ENCODE results near the gene TSPAN7. TPM values are rescaled to one million over a fixed set of nuclear protein-coding genes. Genes with fewer than 3 reads are reported as not detected.

TSPAN7 gene
- total and polyA plus RNA-seq, 2 of the 8 experiments (the other 6 are each of a cell fraction or from before 2014, with no cell fraction given) = 32.1 to 37.7 TPM

DNA sequence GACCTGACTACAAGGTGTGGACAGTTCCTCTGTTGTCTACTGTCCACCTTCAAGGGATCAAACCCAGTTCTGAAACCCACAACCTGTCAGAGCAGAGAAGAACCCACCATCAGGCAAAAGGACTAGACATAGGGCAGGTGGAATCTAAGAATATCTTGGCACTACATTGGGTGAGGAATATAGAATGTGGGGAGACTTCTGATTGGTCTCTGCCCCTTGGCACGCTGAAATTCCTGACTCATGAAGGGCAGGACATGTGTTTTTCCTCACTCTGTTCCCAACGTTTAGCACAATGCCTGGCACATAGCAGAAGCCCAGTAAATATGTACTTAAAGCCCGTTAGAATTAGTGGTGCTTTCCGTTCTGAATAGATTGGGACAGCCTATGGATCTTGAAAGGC is 59.3 kb downstream of the TSPAN7 start:
- H3K79me2 ChIP-seq (ENCODE audit: control insufficient read depth in 1 of 2, insufficient read depth in 2 of 2, low read length in 2 of 2) = no peaks in the 10 kb centered on the region
- H2AK5ac ChIP-seq (ENCODE audit: low read depth, low read length) = no peak overlapping the region
- H3K36me3 ChIP-seq (ENCODE audit: control insufficient read depth in 2 of 4, insufficient read depth in 4 of 4, low read length in 3 of 4) = no peaks in the 10 kb centered on the region
- H3K14ac ChIP-seq (ENCODE audit: insufficient read length) = no peak overlapping the region
- H2BK20ac ChIP-seq (ENCODE audit: low read length) = no peak overlapping the region
- no peak overlapping the region for H2AFZ ChIP-seq (ENCODE audit: low read length)
- H4K91ac ChIP-seq (replicated peaks; ENCODE audit: insufficient read length, low read length) = no peak overlapping the region
- no peaks in the 10 kb centered on the region for H3K9me3 ChIP-seq (ENCODE audit: insufficient read depth in 2 of 2, low read depth in 1 of 2, low read length in 1 of 2)
- H3K23me2 ChIP-seq (ENCODE audit: low read depth, low read length) = no peaks in the 10 kb centered on the region
- H3K4me2 ChIP-seq (ENCODE audit: insufficient read depth in 1 of 2, low read depth in 2 of 2, low read length in 2 of 2) = no peak overlapping the region
- no peak overlapping the region for H4K8ac ChIP-seq (ENCODE audit: extremely low read depth, insufficient read depth, low read length)
- no peaks in the 10 kb centered on the region for H3K4me1 ChIP-seq (replicated peaks in 1 of 4; ENCODE audit: control insufficient read depth in 3 of 4, insufficient read depth in 4 of 4, low read length in 3 of 4)
- FAIRE-seq = no peak
- H3K4me3 ChIP-seq (ENCODE audit: extremely low read depth in 1 of 4, insufficient read depth in 2 of 4, low read depth in 3 of 4, low read length in 4 of 4) = no peak overlapping the region
- H3K27ac ChIP-seq (ENCODE audit: low read depth, low read length) = no peak overlapping the region
- ChIA-PET POLR2A (ENCODE audit: partially characterized antibody) (no interaction called here), CTCF (ENCODE audit: partially characterized antibody) (no interaction called here)
- no peak overlapping the region for H3K4ac ChIP-seq (replicated peaks; ENCODE audit: insufficient read length, low read depth, low read length)
- H4K5ac ChIP-seq (ENCODE audit: insufficient read length, low read depth, low read length) = no peak overlapping the region
- DNase-seq (ENCODE audit: low read depth in 1 of 2, low spot score in 2 of 2) = no peak
- no peaks in the 10 kb centered on the region for H3K27me3 ChIP-seq (replicated peaks in 1 of 4; ENCODE audit: control insufficient read depth in 3 of 4, extremely low read depth in 1 of 4, insufficient read depth in 3 of 4, low read length in 3 of 4)
- H2BK12ac ChIP-seq (ENCODE audit: low read depth, low read length) = no peak overlapping the region
- H3K9ac ChIP-seq (replicated peaks in 1 of 4; ENCODE audit: extremely low read depth in 1 of 4, low read depth in 3 of 4, low read length in 3 of 4) = no peak overlapping the region
- H2BK5ac ChIP-seq (ENCODE audit: low read depth, low read length) = no peak overlapping the region
- no peaks in the 10 kb centered on the region for H4K20me1 ChIP-seq (replicated peaks in 1 of 2; ENCODE audit: control insufficient read depth in 1 of 2, insufficient read depth in 2 of 2, low read length in 2 of 2)
- no peak overlapping the region for H3K56ac ChIP-seq (replicated peaks; ENCODE audit: insufficient read length, low read depth, low read length)
- TF ChIP-seq, protein P1, sequence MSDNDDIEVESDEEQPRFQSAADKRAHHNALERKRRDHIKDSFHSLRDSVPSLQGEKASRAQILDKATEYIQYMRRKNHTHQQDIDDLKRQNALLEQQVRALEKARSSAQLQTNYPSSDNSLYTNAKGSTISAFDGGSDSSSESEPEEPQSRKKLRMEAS (IDR thresholded peaks at IDR 0.05) = no peak
- TF ChIP-seq ASH2L (IDR thresholded peaks at IDR 0.05; ENCODE audit: low read length) = no peak
- H2BK120ac ChIP-seq (replicated peaks; ENCODE audit: low read depth, low read length) = no peak overlapping the region
- H3K23ac ChIP-seq (ENCODE audit: insufficient read length) = no peak overlapping the region
- WGBS, 2 experiments (ENCODE audit: extremely low coverage in 1 of 2, insufficient coverage in 1 of 2, insufficient read length in 1 of 2, insufficient replicate concordance in 2 of 2, low coverage in 1 of 2, low lambda C conversion rate in 2 of 2, missing lambda C conversion rate in 1 of 2) = 83% methylated on average over 4 of the region's 4 CpGs; no CpG with 5 or more reads in 1 of the 2 experiments
- H2BK15ac ChIP-seq (ENCODE audit: low read length) = no peak overlapping the region
- no peak overlapping the region for H3K18ac ChIP-seq (ENCODE audit: extremely low read depth, low read length)
- H3K79me1 ChIP-seq (ENCODE audit: low read depth, low read length) = no peaks in the 10 kb centered on the region

Measured in H1 (cell line).